HAP-1 (cell line): Measurements from ENCODE around the gene CYB561D1.

ENCODE experiments used
- DNase-seq, 2 experiments: peaks; one replicate each; pipeline ENCODE4 v3.0.0-alpha.2; 2016 to 2020; ENCODE audit warnings: low spot score in 2 of 2
- H3K27me3 ChIP-seq: fragments of 250-450 bp; sonication (Bioruptor Pico); 2 replicates; pipeline ENCODE4 v1.5.1; 2020; ENCODE audit warnings: low read depth, mild to moderate bottlenecking, moderate library complexity
- H3K36me3 ChIP-seq: fragments of 250-450 bp; sonication (Bioruptor Pico); replicated peaks from 2 replicates; pipeline ENCODE4 v1.5.1; 2020; ENCODE audit warnings: mild to moderate bottlenecking
- H3K4me1 ChIP-seq: fragments of 250-450 bp; sonication (Bioruptor Pico); 2 replicates; pipeline ENCODE4 v1.5.1; 2020; ENCODE audit warnings: mild to moderate bottlenecking
- H3K4me3 ChIP-seq: fragments of 250-450 bp; sonication (Bioruptor Pico); 2 replicates; pipeline ENCODE4 v1.5.1; 2020; ENCODE audit warnings: mild to moderate bottlenecking, moderate library complexity
- H3K9me3 ChIP-seq: fragments of 250-450 bp; sonication (Bioruptor Pico); 2 replicates; pipeline ENCODE4 v1.5.1; 2020; ENCODE audit warnings: mild to moderate bottlenecking, moderate library complexity
- in situ Hi-C: fragments of 300-500 bp; cut with MboI; formaldehyde crosslinking; loops from 3 replicates; pipeline ENCODE4 v1.14.3; 2020; ENCODE audit warnings: low sequenced_read_pairs, inconsistent platforms, mixed read lengths

CYB561D1 gene

GRCh38 chr1:109484519-109484975 is 9.3 kb upstream of the CYB561D1 start:
- peak in 1 of 2 experiments; percentile 27 for DNase-seq
- in situ Hi-C loops = no loop called here
- peak overlapping the region; percentile 99 for H3K4me3 ChIP-seq

GRCh38 chr1:109485001-109485400 is 8.9 kb upstream of the CYB561D1 start:
- no peak for DNase-seq
- H3K4me3 ChIP-seq = peak overlapping the region; percentile 99
- in situ Hi-C loops = no loop called here

More at GRCh38 chr1:109484519-109484975, 9.3 kb upstream of the CYB561D1 start:
- Histone ChIP-seq H3K27me3 (no peaks in the 10 kb centered on the region), H3K36me3 (no peaks in the 10 kb centered on the region; the same call in 1 of the 2 replicates), H3K4me1 (peaks cover 10% of the 10 kb centered on the region), H3K9me3 (no peaks in the 10 kb centered on the region)

GRCh38 chr1:109487261-109487660 is 6.6 kb upstream of the CYB561D1 start:
- Histone ChIP-seq H3K27me3 (no peaks in the 10 kb centered on the region), H3K4me1 (peaks cover 10% of the 10 kb centered on the region), H3K36me3 (no peaks in the 10 kb centered on the region; the same call in 1 of the 2 replicates), H3K4me3 (no peak overlapping the region), H3K9me3 (no peaks in the 10 kb centered on the region)
- in situ Hi-C loops = no loop called here
- DNase-seq = no peak

More at GRCh38 chr1:109485001-109485400, 8.9 kb upstream of the CYB561D1 start:
- Histone ChIP-seq H3K36me3 (no peaks in the 10 kb centered on the region; the same call in 1 of the 2 replicates), H3K4me1 (peaks cover 10% of the 10 kb centered on the region), H3K27me3 (no peaks in the 10 kb centered on the region), H3K9me3 (no peaks in the 10 kb centered on the region)

- peaks cover 6% of the 10 kb centered on the region for H3K4me1 ChIP-seq
- no peak for DNase-seq
- H3K9me3 ChIP-seq = no peaks in the 10 kb centered on the region
- H3K36me3 ChIP-seq = no peaks in the 10 kb centered on the region; the same call in 1 of the 2 replicates
- in situ Hi-C loops = no loop called here
- no peak overlapping the region for H3K4me3 ChIP-seq
- H3K27me3 ChIP-seq = no peaks in the 10 kb centered on the region
Observed at GRCh38 chr1:109488201-109488600, 5.7 kb upstream of the CYB561D1 start.

GRCh38 chr1:109488696-109489095 is 5.2 kb upstream of the CYB561D1 start:
- no peaks in the 10 kb centered on the region; the same call in 1 of the 2 replicates for H3K36me3 ChIP-seq
- DNase-seq = no peak
- no peak overlapping the region for H3K4me3 ChIP-seq
- no peaks in the 10 kb centered on the region for H3K9me3 ChIP-seq
- no peaks in the 10 kb centered on the region for H3K27me3 ChIP-seq
- in situ Hi-C loops = no loop called here
- peaks cover 8% of the 10 kb centered on the region for H3K4me1 ChIP-seq

- peaks cover 7% of the 10 kb centered on the region; the same call in 1 of the 2 replicates for H3K4me1 ChIP-seq
- no peaks in the 10 kb centered on the region; the same call in 1 of the 2 replicates for H3K36me3 ChIP-seq
- DNase-seq = peak; percentile 40 to 83
- in situ Hi-C loops = no loop called here
- no peak overlapping the region for H3K4me3 ChIP-seq
- H3K27me3 ChIP-seq = no peaks in the 10 kb centered on the region
- no peaks in the 10 kb centered on the region for H3K9me3 ChIP-seq
Observed at GRCh38 chr1:109490029-109490933, 3.6 kb upstream of the CYB561D1 start.

- H3K4me3 ChIP-seq = no peak overlapping the region
- DNase-seq = no peak
- in situ Hi-C loops = no loop called here
- H3K9me3 ChIP-seq = no peaks in the 10 kb centered on the region
- H3K4me1 ChIP-seq = peaks cover 7% of the 10 kb centered on the region; the same call in 1 of the 2 replicates
- no peaks in the 10 kb centered on the region; the same call in 1 of the 2 replicates for H3K36me3 ChIP-seq
- no peaks in the 10 kb centered on the region for H3K27me3 ChIP-seq
Observed at GRCh38 chr1:109490934-109491302, 3.0 kb upstream of the CYB561D1 start.

GRCh38 chr1:109491372-109491771 is 2.5 kb upstream of the CYB561D1 start:
- H3K4me1 ChIP-seq = peaks cover 7% of the 10 kb centered on the region; the same call in 1 of the 2 replicates
- H3K27me3 ChIP-seq = no peaks in the 10 kb centered on the region
- H3K4me3 ChIP-seq = no peak overlapping the region
- peaks cover 4% of the 10 kb centered on the region; the same call in 1 of the 2 replicates for H3K36me3 ChIP-seq
- H3K9me3 ChIP-seq = no peaks in the 10 kb centered on the region
- in situ Hi-C loops = no loop called here
- DNase-seq = no peak

- no peaks in the 10 kb centered on the region for H3K27me3 ChIP-seq
- no peaks in the 10 kb centered on the region for H3K9me3 ChIP-seq
- H3K4me3 ChIP-seq = no peak overlapping the region
- H3K4me1 ChIP-seq = peaks cover 7% of the 10 kb centered on the region; the same call in 1 of the 2 replicates
- in situ Hi-C loops = no loop called here
- H3K36me3 ChIP-seq = peaks cover 5% of the 10 kb centered on the region; the same call in 1 of the 2 replicates
- DNase-seq = no peak
Observed at GRCh38 chr1:109492779-109493178, 1.1 kb upstream of the CYB561D1 start.

GRCh38 chr1:109493227-109493626 is 667 bp upstream of the CYB561D1 start:
- H3K9me3 ChIP-seq = no peaks in the 10 kb centered on the region
- no peak overlapping the region for H3K4me3 ChIP-seq
- peaks cover 7% of the 10 kb centered on the region; the same call in 1 of the 2 replicates for H3K36me3 ChIP-seq
- H3K27me3 ChIP-seq = no peaks in the 10 kb centered on the region
- DNase-seq = no peak
- peaks cover 7% of the 10 kb centered on the region; the same call in 1 of the 2 replicates for H3K4me1 ChIP-seq
- in situ Hi-C loops = no loop called here

- no peak for DNase-seq
- Histone ChIP-seq H3K36me3 (peaks cover 13% of the 10 kb centered on the region), H3K9me3 (no peaks in the 10 kb centered on the region), H3K27me3 (no peaks in the 10 kb centered on the region), H3K4me1 (peaks cover 7% of the 10 kb centered on the region; the same call in 1 of the 2 replicates), H3K4me3 (no peak overlapping the region)
- in situ Hi-C loops = loop anchor here (5.0 kb wide), 1 partner anchor 37 kb away; no protein-coding TSS in a partner anchor
Observed at GRCh38 chr1:109495738-109496137, 1.8 kb downstream of the CYB561D1 start.

- H3K4me1 ChIP-seq = peaks cover 7% of the 10 kb centered on the region; the same call in 1 of the 2 replicates
- H3K9me3 ChIP-seq = no peaks in the 10 kb centered on the region
- no peaks in the 10 kb centered on the region for H3K27me3 ChIP-seq
- peaks cover 14% of the 10 kb centered on the region for H3K36me3 ChIP-seq
- in situ Hi-C loops = loop anchor here (5.0 kb wide), 1 partner anchor 35 kb away; no protein-coding TSS in a partner anchor
- no peak overlapping the region for H3K4me3 ChIP-seq
- no peak for DNase-seq
Observed at GRCh38 chr1:109497449-109498160, 3.7 kb downstream of the CYB561D1 start.

GRCh38 chr1:109498161-109498801 is 4.4 kb downstream of the CYB561D1 start:
- Histone ChIP-seq H3K9me3 (no peaks in the 10 kb centered on the region), H3K36me3 (peaks cover 14% of the 10 kb centered on the region), H3K4me1 (peaks cover 7% of the 10 kb centered on the region; the same call in 1 of the 2 replicates), H3K27me3 (no peaks in the 10 kb centered on the region), H3K4me3 (no peak overlapping the region)
- in situ Hi-C loops = loop anchor here (5.0 kb wide), 1 partner anchor 34 kb away; no protein-coding TSS in a partner anchor
- DNase-seq = peak in 1 of 2 experiments; percentile 63
